OCI-LY7 (cell line): ENCODE results near the gene ST3GAL3. TPM values are rescaled to one million over a fixed set of nuclear protein-coding genes. Genes with fewer than 3 reads are reported as not detected.

Experiments used
- BruUV-seq: library from RNA; stranded (reverse); fragments of 400-500 nt; replicated peaks from 2 replicates; lab custom pipeline; 2021; lab: Mats Ljungman, UMichigan
- CTCF ChIA-PET: fragments of 300-600 bp; sonication (Branson Sonifier 250); formaldehyde crosslinking; loops from one replicate; lab custom pipeline; 2022; ENCODE audit warnings: antibody characterized with exemption; ENCODE audit not compliant: unreplicated experiment; lab: Charles Lee
- POLR2A ChIA-PET: fragments of 300-600 bp; sonication (Branson Sonifier 250); formaldehyde crosslinking; loops from one replicate; lab custom pipeline; 2022; ENCODE audit warnings: antibody characterized with exemption; lab: Charles Lee
- DNase-seq: peaks from one replicate; pipeline ENCODE4 v3.0.0-alpha.2; 2015; ENCODE audit warnings: low spot score
- H2AFZ ChIP-seq: fragments of 200-600 bp; sonication (generic), shearing (Covaris generic); 2 replicates; pipeline ENCODE4 v1.6.1; 2014; ENCODE audit warnings: mild to moderate bottlenecking, antibody characterized with exemption, low read length, moderate library complexity
- H3K27ac ChIP-seq: fragments of 200-600 bp; sonication (generic); 2 replicates; pipeline ENCODE4 v1.5.1; 2014; ENCODE audit warnings: mixed run types, low read depth, mild to moderate bottlenecking, moderate library complexity, low read length, inconsistent platforms; ENCODE audit not compliant: poor library complexity, severe bottlenecking
- H3K36me3 ChIP-seq: fragments of 200-600 bp; sonication (generic); 2 replicates; pipeline ENCODE4 v1.6.1; 2014; ENCODE audit warnings: mild to moderate bottlenecking, antibody characterized with exemption, low read length, moderate library complexity, mixed read lengths; ENCODE audit not compliant: insufficient read depth
- H3K4me1 ChIP-seq: fragments of 200-600 bp; sonication (generic); 2 replicates; pipeline ENCODE4 v1.5.1; 2014; ENCODE audit warnings: mild to moderate bottlenecking, low read length; ENCODE audit not compliant: insufficient read depth, poor library complexity, severe bottlenecking
- H3K4me2 ChIP-seq: fragments of 200-600 bp; sonication (generic); 2 replicates; pipeline ENCODE4 v1.6.1; 2014; ENCODE audit warnings: mild to moderate bottlenecking, low read length
- H3K4me3 ChIP-seq: fragments of 200-600 bp; sonication (generic); 2 replicates; pipeline ENCODE4 v1.5.1; 2014; ENCODE audit warnings: mild to moderate bottlenecking, low read depth, low read length; ENCODE audit not compliant: poor library complexity, severe bottlenecking
- H3K79me2 ChIP-seq: fragments of 200-600 bp; sonication (generic); 2 replicates; pipeline ENCODE4 v1.6.1; 2016; ENCODE audit warnings: low read depth, mild to moderate bottlenecking, low read length, moderate library complexity, mixed read lengths; ENCODE audit not compliant: insufficient read depth
- H3K9me2 ChIP-seq: fragments of 200-600 bp; sonication (generic); 2 replicates; pipeline ENCODE4 v1.6.1; 2016; ENCODE audit warnings: mild to moderate bottlenecking, low read length, mixed read lengths; ENCODE audit not compliant: insufficient read depth
- H3K9me3 ChIP-seq: fragments of 200-600 bp; sonication (generic); 2 replicates; pipeline ENCODE4 v1.6.1; 2014; ENCODE audit warnings: mild to moderate bottlenecking, mixed run types, low read length, mixed read lengths
- H4K20me1 ChIP-seq: fragments of 200-600 bp; sonication (generic); 2 replicates; pipeline ENCODE4 v1.6.1; 2014; ENCODE audit warnings: mild to moderate bottlenecking, antibody characterized with exemption, low read length, moderate library complexity, mixed read lengths; ENCODE audit not compliant: insufficient read depth
- CTCF ChIP-seq: fragments of 200-600 bp; sonication (generic); conservative IDR thresholded peaks from 2 replicates; pipeline ENCODE4 v1.5.1; 2014; ENCODE audit warnings: mild to moderate bottlenecking, antibody characterized with exemption, low read length, moderate library complexity, mixed read lengths
- EZH2phosphoT487 ChIP-seq: fragments of 200-600 bp; sonication (generic); IDR thresholded peaks from 2 replicates; pipeline ENCODE4 v1.6.1; 2018; ENCODE audit warnings: low read depth, borderline replicate concordance, mild to moderate bottlenecking, mixed run types, antibody characterized with exemption, low read length, moderate library complexity, mixed read lengths
- intact Hi-C: fragments of 100-400 bp; cut with micrococcal nuclease; formaldehyde crosslinking; loops from one replicate; pipeline ENCODE4 v1.10.0; 2022; ENCODE audit not compliant: unreplicated experiment
- total RNA-seq, 2 experiments: library from RNA; depleted of rRNA in 1 of 2; stranded (reverse); fragments of >200 nt in 1 of 2; shearing (Covaris generic) in 1 of 2; gene quantifications; 2 replicates each; pipeline ENCODE4 v1.2.3, GENCODE V29; 2014 to 2022

Gene ST3GAL3
- total RNA-seq, 2 experiments from 2014 or later, result 24.0 to 45.0 TPM

- no peak overlapping the region for H3K27ac ChIP-seq
- H3K4me1 ChIP-seq, result peaks cover 19% of the 10 kb centered on the region
- intact Hi-C loops, result no loop called here
- no peaks in the 10 kb centered on the region for H3K79me2 ChIP-seq
- no peak overlapping the region for H2AFZ ChIP-seq
- ChIA-PET POLR2A (interaction anchor here (0.6 kb wide), 1 partner anchor 604 kb away, joined by 3 read pairs; no protein-coding TSS in a partner anchor), CTCF (no interaction called here)
- H4K20me1 ChIP-seq, result no peaks in the 10 kb centered on the region
- BruUV-seq, result no TSS peak
- peak overlapping the region; percentile 61 for H3K4me2 ChIP-seq
- no peaks in the 10 kb centered on the region for H3K9me3 ChIP-seq
- no peak for DNase-seq
- no peaks in the 10 kb centered on the region for H3K9me2 ChIP-seq
- no peak for TF ChIP-seq EZH2phosphoT487
- no peak for TF ChIP-seq CTCF
- peaks cover 11% of the 10 kb centered on the region for H3K36me3 ChIP-seq
- peak overlapping the region; percentile 23 for H3K4me3 ChIP-seq
These were observed 117.5 kb downstream of the ST3GAL3 start for GRCh38 chr1:43824795-43825194.

- Histone ChIP-seq H3K4me3 (no peak overlapping the region), H3K36me3 (peaks cover 5% of the 10 kb centered on the region; the same call in 1 of the 2 replicates), H3K4me1 (peaks cover 44% of the 10 kb centered on the region), H3K79me2 (no peaks in the 10 kb centered on the region), H3K9me2 (no peaks in the 10 kb centered on the region), H4K20me1 (no peaks in the 10 kb centered on the region), H2AFZ (no peak overlapping the region), H3K27ac (no peak overlapping the region), H3K4me2 (no peak overlapping the region), H3K9me3 (no peaks in the 10 kb centered on the region)
- TF ChIP-seq CTCF (no peak), EZH2phosphoT487 (no peak)
- intact Hi-C loops, result no loop called here
- no TSS peak for BruUV-seq
- CTCF ChIA-PET, result no interaction called here
- DNase-seq, result no peak
- POLR2A ChIA-PET, result no interaction called here
These were observed 121.2 kb downstream of the ST3GAL3 start for GRCh38 chr1:43828574-43828973.

- intact Hi-C loops, result no loop called here
These were observed 123.5 kb downstream of the ST3GAL3 start for GRCh38 chr1:43830802-43831201.

More at GRCh38 chr1:43830802-43831201, 123.5 kb downstream of the ST3GAL3 start:
- TF ChIP-seq CTCF (no peak), EZH2phosphoT487 (no peak)
- BruUV-seq, result no TSS peak
- CTCF ChIA-PET, result no interaction called here
- peaks cover 49% of the 10 kb centered on the region for H3K4me1 ChIP-seq
- H3K9me3 ChIP-seq, result no peaks in the 10 kb centered on the region
- no peak overlapping the region for H3K4me2 ChIP-seq
- no peaks in the 10 kb centered on the region for H3K79me2 ChIP-seq
- H4K20me1 ChIP-seq, result no peaks in the 10 kb centered on the region
- H3K36me3 ChIP-seq, result peaks cover 5% of the 10 kb centered on the region; the same call in 1 of the 2 replicates
- POLR2A ChIA-PET, result no interaction called here
- no peak for DNase-seq
- H2AFZ ChIP-seq, result no peak overlapping the region
- no peak overlapping the region for H3K4me3 ChIP-seq
- no peak overlapping the region for H3K27ac ChIP-seq
- no peaks in the 10 kb centered on the region for H3K9me2 ChIP-seq
